Measurements from ENCODE around the gene PKD1L1.

Gene PKD1L1

DNA sequence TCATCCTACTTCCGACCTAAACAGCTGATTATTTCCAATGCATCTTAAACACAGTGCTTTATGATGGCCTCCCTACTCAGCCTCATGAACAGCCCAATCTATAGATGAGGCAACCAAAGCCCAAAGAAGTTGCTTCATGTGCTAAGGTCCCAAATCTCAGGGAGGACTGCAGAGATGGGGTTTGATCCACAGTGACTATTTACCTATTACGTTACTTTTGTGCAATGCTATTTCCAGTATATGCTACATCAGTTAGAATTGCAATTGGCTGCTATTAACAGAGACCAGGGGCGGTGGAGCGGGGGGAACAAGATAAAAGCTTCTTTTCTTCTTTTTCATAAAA is 213.3 kb downstream of the PKD1L1 start:
- DNase-seq (ENCODE audit: low read depth), result no peak

- DNase-seq (ENCODE audit: low read depth), result no peak
Measured at GRCh38 chr7:47734287-47734948, 213.8 kb downstream of the PKD1L1 start.

GRCh38 chr7:47730142-47730541 is 218.1 kb downstream of the PKD1L1 start:
- DNase-seq (ENCODE audit: low read depth), result no peak

DNA sequence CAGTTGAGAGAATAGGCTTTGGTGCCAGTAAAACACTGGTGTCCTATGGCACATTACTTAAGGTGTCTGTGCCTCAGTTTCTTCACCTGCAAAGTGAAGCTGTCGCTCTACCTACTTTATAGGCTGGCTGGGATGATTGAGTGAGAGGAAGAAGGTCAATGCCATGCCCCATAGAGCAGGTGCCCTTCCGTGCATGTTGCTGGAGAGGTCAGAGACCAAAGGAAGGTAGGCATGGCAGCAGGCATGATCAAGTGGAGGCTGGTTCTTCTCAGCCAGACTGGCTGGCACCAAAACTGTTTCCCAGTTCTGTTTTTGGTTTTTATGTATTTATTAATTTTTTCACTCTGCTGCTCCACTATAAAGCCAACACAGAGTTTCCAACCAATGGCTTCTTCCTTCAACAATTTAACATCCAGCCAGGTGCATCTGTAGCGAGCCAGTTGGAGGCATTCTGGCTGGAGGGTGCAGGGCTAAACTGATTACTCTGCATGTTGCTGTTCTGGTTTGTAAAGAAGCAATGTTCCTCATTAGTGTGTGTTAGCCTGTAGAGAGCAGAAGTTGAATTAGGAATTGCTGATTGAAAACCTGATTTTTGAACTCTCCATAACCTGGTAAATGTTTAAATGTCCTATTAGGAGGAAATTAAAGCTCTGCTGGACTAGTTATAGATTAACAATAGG is 222.1 kb downstream of the PKD1L1 start:
- DNase-seq (ENCODE audit: low read depth), result no peak

DNA sequence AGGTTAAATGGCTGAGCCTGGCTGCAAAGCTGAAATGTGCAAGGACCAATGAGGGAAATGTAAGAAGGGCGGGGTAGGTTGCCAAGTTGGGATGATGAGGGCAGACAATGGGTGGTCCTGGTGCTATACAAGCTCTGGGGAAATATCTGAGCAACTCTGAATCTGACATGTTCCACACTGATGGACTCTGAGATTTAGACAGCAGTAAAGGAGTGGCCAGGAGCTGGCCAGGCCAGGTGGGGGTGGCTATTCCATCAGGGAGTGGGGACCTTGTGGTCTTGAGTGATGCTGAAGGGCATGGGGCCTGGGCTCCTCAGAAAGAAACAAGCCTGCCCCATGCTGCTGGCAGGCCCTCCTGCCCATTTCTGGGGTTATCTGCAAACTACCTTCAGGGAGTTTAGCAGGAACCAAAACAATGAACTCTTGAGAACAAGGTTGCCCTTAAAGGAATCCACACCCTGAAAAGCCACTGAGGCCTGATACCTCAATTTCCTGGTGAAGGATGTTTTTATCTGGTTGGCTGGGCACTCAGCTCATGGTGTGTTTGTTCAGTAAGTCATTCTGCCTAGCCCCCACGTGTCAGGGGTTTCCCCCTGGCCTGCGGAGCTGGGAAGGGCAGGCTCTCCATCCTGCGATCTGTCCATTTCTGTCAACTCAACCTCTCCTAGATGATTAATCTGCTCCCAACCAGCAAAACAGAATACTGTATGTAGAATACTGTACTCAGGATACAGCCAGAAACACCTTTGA is 223.1 kb downstream of the PKD1L1 start:
- DNase-seq (ENCODE audit: low read depth), result no peak
